ENCODE results near the gene NAGS. TPM values are rescaled to one million over a fixed set of nuclear protein-coding genes. Genes with fewer than 3 reads are reported as not detected.
"Not testable (repeated sequence)": the region's sequence is repeated elsewhere in the genome, so short reads cannot be mapped to it uniquely, and the experiment has no call there.

The NAGS gene
- under 0.01 TPM for total RNA-seq

- peak within 1 kb of the TSS in 2 of 3 donors; percentile 50 to 57 for H3K9ac ChIP-seq (ENCODE audit: low read depth in 1 of 3, low read length in 3 of 3)
- no peaks in the 10 kb centered on the region for H3K9me3 ChIP-seq (ENCODE audit: control insufficient read depth in 3 of 3, low read length in 3 of 3)
- peaks cover 33 to 67% (median 41%) of the 10 kb centered on the region in 3 donors for H3K27me3 ChIP-seq (ENCODE audit: control insufficient read depth in 3 of 3, insufficient read depth in 3 of 3, low read length in 3 of 3)
- H3K4me3 ChIP-seq (ENCODE audit: low read length in 3 of 3): peak within 1 kb of the TSS; percentile 23 to 63 (median 56)
- H3K4me1 ChIP-seq (ENCODE audit: control insufficient read depth in 3 of 3, insufficient read depth in 3 of 3, low read length in 3 of 3): peaks cover 28 to 38% (median 34%) of the 10 kb centered on the region in 3 donors
- H3K27ac ChIP-seq (ENCODE audit: low read depth, low read length): no peak within 1 kb of the TSS
- H3K36me3 ChIP-seq (ENCODE audit: control insufficient read depth in 3 of 3, insufficient read depth in 3 of 3, low read length in 3 of 3): peaks cover 0 to 2% (median under 1%) of the 10 kb centered on the region in 3 donors
Measured at GRCh38 chr17:44004077-44004760, at the start of gene NAGS. Gene NAGS, plus strand, starts transcription at chr17:44004622. Its CDS starts 42 bp downstream, at chr17:44004664.

- no peak overlapping the region for H3K4me3 ChIP-seq (ENCODE audit: low read length in 3 of 3)
- no peaks in the 10 kb centered on the region for H3K9me3 ChIP-seq (ENCODE audit: control insufficient read depth in 3 of 3, low read length in 3 of 3)
- peaks cover 36 to 49% (median 46%) of the 10 kb centered on the region in 3 donors for H3K27me3 ChIP-seq (ENCODE audit: control insufficient read depth in 3 of 3, insufficient read depth in 3 of 3, low read length in 3 of 3)
- H3K4me1 ChIP-seq (ENCODE audit: control insufficient read depth in 3 of 3, insufficient read depth in 3 of 3, low read length in 3 of 3): peaks cover 0 to 8% (median 4%) of the 10 kb centered on the region in 3 donors
- H3K36me3 ChIP-seq (ENCODE audit: control insufficient read depth in 3 of 3, insufficient read depth in 3 of 3, low read length in 3 of 3): no peaks in the 10 kb centered on the region
- no peak overlapping the region for H3K27ac ChIP-seq (ENCODE audit: low read depth, low read length)
- H3K9ac ChIP-seq (ENCODE audit: low read depth in 1 of 3, low read length in 3 of 3): no peak overlapping the region
Measured at GRCh38 chr17:43956222-43956621, 48.2 kb upstream of the NAGS start.

GRCh38 chr17:43958748-43959352, 45.6 kb upstream of the NAGS start:
- Histone ChIP-seq H3K4me3 (ENCODE audit: low read length in 3 of 3) (no peak overlapping the region), H3K4me1 (ENCODE audit: control insufficient read depth in 3 of 3, insufficient read depth in 3 of 3, low read length in 3 of 3) (no peaks in the 10 kb centered on the region), H3K36me3 (ENCODE audit: control insufficient read depth in 3 of 3, insufficient read depth in 3 of 3, low read length in 3 of 3) (no peaks in the 10 kb centered on the region), H3K9ac (ENCODE audit: low read depth in 1 of 3, low read length in 3 of 3) (no peak overlapping the region), H3K27me3 (ENCODE audit: control insufficient read depth in 3 of 3, insufficient read depth in 3 of 3, low read length in 3 of 3) (peaks cover 10 to 31% (median 27%) of the 10 kb centered on the region in 3 donors), H3K9me3 (ENCODE audit: control insufficient read depth in 3 of 3, low read length in 3 of 3) (no peaks in the 10 kb centered on the region), H3K27ac (ENCODE audit: low read depth, low read length) (no peak overlapping the region)

GRCh38 chr17:43961292-43961691, 43.1 kb upstream of the NAGS start:
- H3K9me3 ChIP-seq (ENCODE audit: control insufficient read depth in 3 of 3, low read length in 3 of 3); H3K4me1 ChIP-seq (ENCODE audit: control insufficient read depth in 3 of 3, insufficient read depth in 3 of 3, low read length in 3 of 3); H3K36me3 ChIP-seq (ENCODE audit: control insufficient read depth in 3 of 3, insufficient read depth in 3 of 3, low read length in 3 of 3); H3K4me3 ChIP-seq (ENCODE audit: low read length in 3 of 3); H3K9ac ChIP-seq (ENCODE audit: low read depth in 1 of 3, low read length in 3 of 3); H3K27ac ChIP-seq (ENCODE audit: low read depth, low read length): not testable (repeated sequence)
- peaks cover 0 to 14% (median 7%) of the 10 kb centered on the region in 3 donors for H3K27me3 ChIP-seq (ENCODE audit: control insufficient read depth in 3 of 3, insufficient read depth in 3 of 3, low read length in 3 of 3)

- H3K9me3 ChIP-seq (ENCODE audit: control insufficient read depth in 3 of 3, low read length in 3 of 3): no peaks in the 10 kb centered on the region
- H3K27ac ChIP-seq (ENCODE audit: low read depth, low read length): no peak overlapping the region
- no peaks in the 10 kb centered on the region for H3K4me1 ChIP-seq (ENCODE audit: control insufficient read depth in 3 of 3, insufficient read depth in 3 of 3, low read length in 3 of 3)
- H3K27me3 ChIP-seq (ENCODE audit: control insufficient read depth in 3 of 3, insufficient read depth in 3 of 3, low read length in 3 of 3): peaks cover 0 to 11% (median 4%) of the 10 kb centered on the region in 3 donors
- no peak overlapping the region for H3K4me3 ChIP-seq (ENCODE audit: low read length in 3 of 3)
- H3K9ac ChIP-seq (ENCODE audit: low read depth in 1 of 3, low read length in 3 of 3): no peak overlapping the region
- no peaks in the 10 kb centered on the region for H3K36me3 ChIP-seq (ENCODE audit: control insufficient read depth in 3 of 3, insufficient read depth in 3 of 3, low read length in 3 of 3)
Measured at GRCh38 chr17:43961954-43962353, 42.5 kb upstream of the NAGS start.

GRCh38 chr17:43962479-43962878, 41.9 kb upstream of the NAGS start:
- Histone ChIP-seq H3K4me3 (ENCODE audit: low read length in 3 of 3) (no peak overlapping the region), H3K4me1 (ENCODE audit: control insufficient read depth in 3 of 3, insufficient read depth in 3 of 3, low read length in 3 of 3) (no peaks in the 10 kb centered on the region), H3K27ac (ENCODE audit: low read depth, low read length) (no peak overlapping the region), H3K9ac (ENCODE audit: low read depth in 1 of 3, low read length in 3 of 3) (no peak overlapping the region), H3K27me3 (ENCODE audit: control insufficient read depth in 3 of 3, insufficient read depth in 3 of 3, low read length in 3 of 3) (peaks cover 0 to 12% (median 4%) of the 10 kb centered on the region in 3 donors), H3K36me3 (ENCODE audit: control insufficient read depth in 3 of 3, insufficient read depth in 3 of 3, low read length in 3 of 3) (no peaks in the 10 kb centered on the region), H3K9me3 (ENCODE audit: control insufficient read depth in 3 of 3, low read length in 3 of 3) (no peaks in the 10 kb centered on the region)

GRCh38 chr17:43966276-43966675, 38.1 kb upstream of the NAGS start:
- H3K4me1 ChIP-seq (ENCODE audit: control insufficient read depth in 3 of 3, insufficient read depth in 3 of 3, low read length in 3 of 3): no peaks in the 10 kb centered on the region
- H3K9ac ChIP-seq (ENCODE audit: low read depth in 1 of 3, low read length in 3 of 3): no peak overlapping the region
- no peaks in the 10 kb centered on the region for H3K36me3 ChIP-seq (ENCODE audit: control insufficient read depth in 3 of 3, insufficient read depth in 3 of 3, low read length in 3 of 3)
- peaks cover 0 to 14% (median 4%) of the 10 kb centered on the region in 3 donors for H3K27me3 ChIP-seq (ENCODE audit: control insufficient read depth in 3 of 3, insufficient read depth in 3 of 3, low read length in 3 of 3)
- no peaks in the 10 kb centered on the region for H3K9me3 ChIP-seq (ENCODE audit: control insufficient read depth in 3 of 3, low read length in 3 of 3)
- no peak overlapping the region for H3K27ac ChIP-seq (ENCODE audit: low read depth, low read length)
- H3K4me3 ChIP-seq (ENCODE audit: low read length in 3 of 3): no peak overlapping the region

- Histone ChIP-seq H3K27ac (ENCODE audit: low read depth, low read length) (no peak overlapping the region), H3K27me3 (ENCODE audit: control insufficient read depth in 3 of 3, insufficient read depth in 3 of 3, low read length in 3 of 3) (peaks cover 0 to 10% (median 3%) of the 10 kb centered on the region in 3 donors), H3K4me3 (ENCODE audit: low read length in 3 of 3) (no peak overlapping the region), H3K9me3 (ENCODE audit: control insufficient read depth in 3 of 3, low read length in 3 of 3) (no peaks in the 10 kb centered on the region), H3K4me1 (ENCODE audit: control insufficient read depth in 3 of 3, insufficient read depth in 3 of 3, low read length in 3 of 3) (no peaks in the 10 kb centered on the region), H3K36me3 (ENCODE audit: control insufficient read depth in 3 of 3, insufficient read depth in 3 of 3, low read length in 3 of 3) (no peaks in the 10 kb centered on the region), H3K9ac (ENCODE audit: low read depth in 1 of 3, low read length in 3 of 3) (no peak overlapping the region)
Measured at GRCh38 chr17:43967251-43967875, 37.1 kb upstream of the NAGS start.

GRCh38 chr17:43970366-43970765, 34.1 kb upstream of the NAGS start:
- Histone ChIP-seq H3K9ac (ENCODE audit: low read depth in 1 of 3, low read length in 3 of 3) (no peak overlapping the region), H3K4me1 (ENCODE audit: control insufficient read depth in 3 of 3, insufficient read depth in 3 of 3, low read length in 3 of 3) (no peaks in the 10 kb centered on the region), H3K27ac (ENCODE audit: low read depth, low read length) (no peak overlapping the region), H3K36me3 (ENCODE audit: control insufficient read depth in 3 of 3, insufficient read depth in 3 of 3, low read length in 3 of 3) (no peaks in the 10 kb centered on the region), H3K4me3 (ENCODE audit: low read length in 3 of 3) (no peak overlapping the region), H3K9me3 (ENCODE audit: control insufficient read depth in 3 of 3, low read length in 3 of 3) (no peaks in the 10 kb centered on the region), H3K27me3 (ENCODE audit: control insufficient read depth in 3 of 3, insufficient read depth in 3 of 3, low read length in 3 of 3) (peaks cover 4 to 14% (median 5%) of the 10 kb centered on the region in 3 donors)

- not testable (repeated sequence) for H3K4me1 ChIP-seq (ENCODE audit: control insufficient read depth in 3 of 3, insufficient read depth in 3 of 3, low read length in 3 of 3); H3K9ac ChIP-seq (ENCODE audit: low read depth in 1 of 3, low read length in 3 of 3); H3K4me3 ChIP-seq (ENCODE audit: low read length in 3 of 3); H3K36me3 ChIP-seq (ENCODE audit: control insufficient read depth in 3 of 3, insufficient read depth in 3 of 3, low read length in 3 of 3); H3K9me3 ChIP-seq (ENCODE audit: control insufficient read depth in 3 of 3, low read length in 3 of 3); H3K27ac ChIP-seq (ENCODE audit: low read depth, low read length)
- H3K27me3 ChIP-seq (ENCODE audit: control insufficient read depth in 3 of 3, insufficient read depth in 3 of 3, low read length in 3 of 3): peaks cover 4 to 14% (median 5%) of the 10 kb centered on the region in 3 donors
Measured at GRCh38 chr17:43971436-43971835, 33.0 kb upstream of the NAGS start.
